ENCODE data around the gene NOX3.

The NOX3 gene

GRCh38 chr6:155450240-155450581 is 5.4 kb downstream of the NOX3 start:
- TF ChIP-seq CTCF (IDR thresholded peaks at IDR 0.05; ENCODE audit: low read depth, low read length): no peak
- no peak overlapping the region for H3K4me3 ChIP-seq (ENCODE audit: low read depth, low read length)
- DNase-seq (ENCODE audit: low read depth, low spot score): no peak
- in situ Hi-C loops (cut with HindIII; ENCODE audit: low sequenced_read_pairs): no loop called here

- in situ Hi-C loops (cut with HindIII; ENCODE audit: low sequenced_read_pairs): no loop called here
- DNase-seq (ENCODE audit: low read depth, low spot score): no peak
These were observed 6.0 kb downstream of the NOX3 start for GRCh38 chr6:155449450-155450239.

GRCh38 chr6:155448668-155449449 is 6.8 kb downstream of the NOX3 start:
- no peak for DNase-seq (ENCODE audit: low read depth, low spot score)
- no peak for TF ChIP-seq CTCF (IDR thresholded peaks at IDR 0.05; ENCODE audit: low read depth, low read length)
- H3K4me3 ChIP-seq (ENCODE audit: low read depth, low read length): no peak overlapping the region
- in situ Hi-C loops (cut with HindIII; ENCODE audit: low sequenced_read_pairs): no loop called here

More at GRCh38 chr6:155449450-155450239, 6.0 kb downstream of the NOX3 start:
- TF ChIP-seq CTCF (IDR thresholded peaks at IDR 0.05; ENCODE audit: low read depth, low read length): no peak
- H3K4me3 ChIP-seq (ENCODE audit: low read depth, low read length): no peak overlapping the region

GRCh38 chr6:155447949-155448348 is 7.7 kb downstream of the NOX3 start:
- no peak for TF ChIP-seq CTCF (IDR thresholded peaks at IDR 0.05; ENCODE audit: low read depth, low read length)
- DNase-seq (ENCODE audit: low read depth, low spot score): no peak
- in situ Hi-C loops (cut with HindIII; ENCODE audit: low sequenced_read_pairs): no loop called here
- H3K4me3 ChIP-seq (ENCODE audit: low read depth, low read length): no peak overlapping the region

- no peak overlapping the region for H3K4me3 ChIP-seq (ENCODE audit: low read depth, low read length)
- in situ Hi-C loops (cut with HindIII; ENCODE audit: low sequenced_read_pairs): no loop called here
- no peak for TF ChIP-seq CTCF (IDR thresholded peaks at IDR 0.05; ENCODE audit: low read depth, low read length)
- no peak for DNase-seq (ENCODE audit: low read depth, low spot score)
These were observed 10.4 kb downstream of the NOX3 start for GRCh38 chr6:155444952-155445903.

Measured in astrocyte of the spinal cord (primary cell).